Hematopoietic multipotent progenitor cell treated with erythropoietin and hydrocortisone succinate and interleukin-3 and kit ligand, for 15 days (in vitro differentiated cells): Measurements from ENCODE around the gene CCDC188.

Source experiments
- DNase-seq: peaks from one replicate; pipeline ENCODE4 v3.0.0-alpha.2; 2015; ENCODE audit warnings: low spot score

The CCDC188 gene

GRCh38 chr22:20150381-20151275, at the start of gene CCDC188:
TSS of gene CCDC188 (minus strand) at chr22:20151055. CDS start at chr22:20150986, 69 bp downstream.
- DNase-seq: no peak

- DNase-seq: no peak
Observed at GRCh38 chr22:20199906-20200305, 49.1 kb upstream of the CCDC188 start.

- DNase-seq: no peak
Observed at GRCh38 chr22:20199413-20199842, 48.6 kb upstream of the CCDC188 start.

GRCh38 chr22:20198557-20199319, 47.9 kb upstream of the CCDC188 start:
- DNase-seq: no peak

- DNase-seq: no peak
Observed at GRCh38 chr22:20197407-20198030, 46.7 kb upstream of the CCDC188 start.

- DNase-seq: no peak
Observed at GRCh38 chr22:20196094-20196842, 45.4 kb upstream of the CCDC188 start.

GRCh38 chr22:20194681-20195593, 44.1 kb upstream of the CCDC188 start:
- no peak for DNase-seq

GRCh38 chr22:20193761-20194494, 43.1 kb upstream of the CCDC188 start:
- DNase-seq: no peak

- no peak for DNase-seq
Observed at GRCh38 chr22:20192972-20193760, 42.3 kb upstream of the CCDC188 start.

GRCh38 chr22:20192293-20192971, 41.6 kb upstream of the CCDC188 start:
- DNase-seq: no peak

GRCh38 chr22:20191803-20192202, 40.9 kb upstream of the CCDC188 start:
- DNase-seq: no peak

- no peak for DNase-seq
Observed at GRCh38 chr22:20191000-20191515, 40.2 kb upstream of the CCDC188 start.

GRCh38 chr22:20188567-20188877, 37.7 kb upstream of the CCDC188 start:
- no peak for DNase-seq

GRCh38 chr22:20187777-20188566, 37.1 kb upstream of the CCDC188 start:
- no peak for DNase-seq

GRCh38 chr22:20186871-20187546, 36.2 kb upstream of the CCDC188 start:
- DNase-seq: no peak

- DNase-seq: no peak
Observed at GRCh38 chr22:20186183-20186870, 35.5 kb upstream of the CCDC188 start.

GRCh38 chr22:20185750-20186149, 34.9 kb upstream of the CCDC188 start:
- DNase-seq: no peak
